Gastrocnemius medialis (tissue), 4 donors: Measurements from ENCODE around the gene POU3F1.

ENCODE experiments used
- POLR2A ChIP-seq, 2 donors: fragments of 450-650 bp; IDR thresholded peaks; one replicate each; pipeline ENCODE4 v1.6.1; 2017; ENCODE audit warnings: antibody characterized with exemption in 2 of 2, mild to moderate bottlenecking in 2 of 2, moderate library complexity in 2 of 2
- TF ChIP-seq, protein P1 (sequence below), 5 experiments: fragments of 450-650 bp in 3 of 5; fragments of 200-600 bp in 2 of 5; sonication (generic) in 2 of 5; IDR thresholded peaks in 4 of 5; conservative IDR thresholded peaks in 1 of 5; 1 replicate in 4 of 5; 2 replicates in 1 of 5; pipeline ENCODE4 v1.5.1; 2016 to 2019; ENCODE audit warnings: antibody characterized with exemption in 5 of 5, mild to moderate bottlenecking in 3 of 5, moderate library complexity in 3 of 5

DNA sequence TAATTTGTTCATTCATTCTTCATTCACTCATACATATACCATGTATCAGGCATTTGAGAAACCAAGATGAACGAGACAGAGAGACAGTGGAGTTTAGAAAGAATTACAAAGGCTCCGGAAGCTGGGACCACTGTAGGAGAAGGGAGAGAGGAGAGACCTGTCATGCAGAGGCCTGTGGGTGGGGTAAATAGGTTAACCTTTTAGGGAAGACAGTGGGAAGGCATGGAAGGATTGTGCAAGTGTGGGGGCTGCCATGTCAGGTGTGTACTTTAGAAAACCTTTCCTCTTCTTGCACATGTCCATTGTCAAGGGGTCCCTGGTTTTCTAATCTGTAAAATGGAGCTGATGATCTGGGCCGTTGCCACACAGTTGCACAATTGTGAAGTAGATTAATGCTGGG lies 44.2 kb upstream of the POU3F1 start:
- TF ChIP-seq, protein P1, sequence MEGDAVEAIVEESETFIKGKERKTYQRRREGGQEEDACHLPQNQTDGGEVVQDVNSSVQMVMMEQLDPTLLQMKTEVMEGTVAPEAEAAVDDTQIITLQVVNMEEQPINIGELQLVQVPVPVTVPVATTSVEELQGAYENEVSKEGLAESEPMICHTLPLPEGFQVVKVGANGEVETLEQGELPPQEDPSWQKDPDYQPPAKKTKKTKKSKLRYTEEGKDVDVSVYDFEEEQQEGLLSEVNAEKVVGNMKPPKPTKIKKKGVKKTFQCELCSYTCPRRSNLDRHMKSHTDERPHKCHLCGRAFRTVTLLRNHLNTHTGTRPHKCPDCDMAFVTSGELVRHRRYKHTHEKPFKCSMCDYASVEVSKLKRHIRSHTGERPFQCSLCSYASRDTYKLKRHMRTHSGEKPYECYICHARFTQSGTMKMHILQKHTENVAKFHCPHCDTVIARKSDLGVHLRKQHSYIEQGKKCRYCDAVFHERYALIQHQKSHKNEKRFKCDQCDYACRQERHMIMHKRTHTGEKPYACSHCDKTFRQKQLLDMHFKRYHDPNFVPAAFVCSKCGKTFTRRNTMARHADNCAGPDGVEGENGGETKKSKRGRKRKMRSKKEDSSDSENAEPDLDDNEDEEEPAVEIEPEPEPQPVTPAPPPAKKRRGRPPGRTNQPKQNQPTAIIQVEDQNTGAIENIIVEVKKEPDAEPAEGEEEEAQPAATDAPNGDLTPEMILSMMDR (IDR thresholded peaks at IDR 0.05 in 4 of 5, conservative IDR thresholded peaks at IDR 0.05 in 1 of 5): no peak
- no peak for TF ChIP-seq POLR2A (IDR thresholded peaks at IDR 0.05)
